ENCODE data around the gene ANKRD27. TPM values are rescaled to one million over a fixed set of nuclear protein-coding genes. Genes with fewer than 3 reads are reported as not detected.

Gene ANKRD27
- total RNA-seq, 6 donors from 2014 or later = 31.3 to 46.1 (median 35.3) TPM

DNA sequence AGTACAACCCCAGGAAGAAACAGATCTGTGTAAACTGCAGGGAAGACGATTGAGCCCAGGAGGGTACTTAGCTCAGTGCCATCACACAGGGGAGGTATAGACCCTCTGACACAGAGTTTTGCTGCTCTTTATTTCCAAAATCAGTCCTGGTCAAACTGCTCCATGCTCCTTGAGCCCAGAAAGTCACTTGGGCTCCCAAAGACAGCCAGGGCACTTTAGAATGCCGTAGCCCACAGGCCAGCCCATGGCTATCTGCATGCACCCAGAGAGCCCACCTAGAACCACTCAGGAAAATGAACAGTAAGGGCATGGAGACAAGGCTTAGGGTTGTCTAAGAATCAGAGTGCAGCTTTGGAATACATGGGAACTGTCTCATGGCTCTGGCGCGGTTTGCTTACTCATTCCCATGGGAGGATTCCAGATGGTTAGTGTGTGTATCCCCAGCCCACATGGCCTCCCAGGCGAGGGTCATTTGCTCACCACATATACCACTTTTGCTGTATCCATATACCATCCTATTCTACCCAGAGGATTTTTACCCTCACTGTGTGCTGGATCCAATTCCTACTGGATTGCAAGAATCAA, 108.6 kb downstream of the ANKRD27 start:
- Histone ChIP-seq H3K27ac (no peak overlapping the region), H3K4me3 (no peak overlapping the region), H3K27me3 (no peaks in the 10 kb centered on the region), H3K36me3 (no peaks in the 10 kb centered on the region), H3K9me3 (no peaks in the 10 kb centered on the region), H3K4me1 (no peaks in the 10 kb centered on the region)
- 81 to 82% methylated on average over 4 to 5 of the region's 5 CpGs for whole genome bisulfite sequencing, 2 donors
- ATAC-seq (ENCODE audit: low FRiP score in 2 of 2) (no peak), DNase-seq (no peak)
- TF ChIP-seq POLR2A (IDR thresholded peaks at IDR 0.05) (no peak), POLR2AphosphoS5 (IDR thresholded peaks at IDR 0.05) (no peak), EP300 (IDR thresholded peaks at IDR 0.05) (no peak)
- TF ChIP-seq, protein P1, sequence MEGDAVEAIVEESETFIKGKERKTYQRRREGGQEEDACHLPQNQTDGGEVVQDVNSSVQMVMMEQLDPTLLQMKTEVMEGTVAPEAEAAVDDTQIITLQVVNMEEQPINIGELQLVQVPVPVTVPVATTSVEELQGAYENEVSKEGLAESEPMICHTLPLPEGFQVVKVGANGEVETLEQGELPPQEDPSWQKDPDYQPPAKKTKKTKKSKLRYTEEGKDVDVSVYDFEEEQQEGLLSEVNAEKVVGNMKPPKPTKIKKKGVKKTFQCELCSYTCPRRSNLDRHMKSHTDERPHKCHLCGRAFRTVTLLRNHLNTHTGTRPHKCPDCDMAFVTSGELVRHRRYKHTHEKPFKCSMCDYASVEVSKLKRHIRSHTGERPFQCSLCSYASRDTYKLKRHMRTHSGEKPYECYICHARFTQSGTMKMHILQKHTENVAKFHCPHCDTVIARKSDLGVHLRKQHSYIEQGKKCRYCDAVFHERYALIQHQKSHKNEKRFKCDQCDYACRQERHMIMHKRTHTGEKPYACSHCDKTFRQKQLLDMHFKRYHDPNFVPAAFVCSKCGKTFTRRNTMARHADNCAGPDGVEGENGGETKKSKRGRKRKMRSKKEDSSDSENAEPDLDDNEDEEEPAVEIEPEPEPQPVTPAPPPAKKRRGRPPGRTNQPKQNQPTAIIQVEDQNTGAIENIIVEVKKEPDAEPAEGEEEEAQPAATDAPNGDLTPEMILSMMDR (IDR thresholded peaks at IDR 0.05) = no peak

DNA sequence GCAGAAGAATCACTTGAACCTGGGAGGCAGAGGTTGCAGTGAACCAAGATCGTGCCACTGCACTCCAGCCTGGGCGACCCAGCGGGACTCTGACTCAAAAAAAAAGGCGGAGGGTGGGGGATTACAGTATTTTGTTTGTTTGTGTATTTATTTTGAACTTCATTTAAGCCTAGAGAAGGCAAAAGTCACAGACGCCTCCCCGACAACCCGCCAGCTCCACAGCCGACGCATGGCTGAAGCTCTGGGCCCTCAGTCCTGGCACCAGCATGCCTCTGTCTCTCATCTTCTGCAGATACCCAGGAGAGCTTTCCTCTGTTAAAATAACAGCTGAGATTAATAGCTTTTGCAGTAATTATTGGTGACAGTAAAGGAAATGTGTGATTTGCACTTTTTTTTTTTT, 111.2 kb downstream of the ANKRD27 start:
- DNase-seq (no peak), ATAC-seq (ENCODE audit: low FRiP score in 2 of 2) (no peak)
- 90 to 91% methylated on average over 9 of the region's 9 CpGs for WGBS, 2 donors
- Histone ChIP-seq H3K9me3 (no peaks in the 10 kb centered on the region), H3K27ac (no peak overlapping the region), H3K27me3 (no peaks in the 10 kb centered on the region), H3K36me3 (no peaks in the 10 kb centered on the region), H3K4me3 (no peak overlapping the region), H3K4me1 (no peaks in the 10 kb centered on the region)
- TF ChIP-seq EP300 (IDR thresholded peaks at IDR 0.05) = no peak
- TF ChIP-seq POLR2A (IDR thresholded peaks at IDR 0.05) = no peak
- TF ChIP-seq, protein P1 (IDR thresholded peaks at IDR 0.05) = no peak
- no peak for TF ChIP-seq POLR2AphosphoS5 (IDR thresholded peaks at IDR 0.05)

DNA sequence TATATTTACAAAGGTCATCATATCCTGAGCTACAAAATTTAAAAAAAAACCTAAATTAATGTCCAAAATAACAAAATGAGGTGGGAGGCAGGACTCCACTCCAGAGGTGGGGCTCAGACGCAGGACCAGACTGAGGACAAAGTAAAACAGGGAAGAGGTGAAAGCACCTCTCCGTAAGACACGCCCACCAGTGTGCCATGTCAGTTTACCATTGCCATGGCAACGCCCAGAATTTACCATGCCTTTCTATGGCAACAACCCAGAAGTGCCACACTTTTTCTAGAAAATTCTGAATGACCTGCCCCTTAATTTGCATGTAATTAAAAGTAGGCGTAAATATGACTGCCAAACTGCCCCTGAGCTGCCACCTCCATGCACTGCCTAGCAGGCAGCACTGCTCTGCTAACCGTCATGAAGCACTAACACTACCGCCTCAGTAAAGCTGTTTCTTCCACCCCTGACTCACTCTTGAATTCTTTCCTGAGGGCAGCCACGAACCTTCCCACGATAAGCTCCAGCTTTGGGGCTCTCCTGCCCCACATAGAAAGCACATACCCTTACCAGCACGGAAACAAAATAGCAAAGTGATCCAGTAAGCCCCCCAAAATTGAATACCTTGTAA, 116.3 kb downstream of the ANKRD27 start:
- Histone ChIP-seq H3K27me3 (no peaks in the 10 kb centered on the region), H3K4me3 (no peak overlapping the region), H3K36me3 (no peaks in the 10 kb centered on the region), H3K9me3 (no peaks in the 10 kb centered on the region), H3K27ac (no peak overlapping the region), H3K4me1 (no peaks in the 10 kb centered on the region)
- TF ChIP-seq POLR2AphosphoS5 (IDR thresholded peaks at IDR 0.05) (no peak), POLR2A (IDR thresholded peaks at IDR 0.05) (no peak), EP300 (IDR thresholded peaks at IDR 0.05) (no peak)
- TF ChIP-seq, protein P1 (IDR thresholded peaks at IDR 0.05) = no peak
- WGBS, 2 donors = 61 to 66% methylated on average over 10 of the region's 10 CpGs
- ATAC-seq (ENCODE audit: low FRiP score in 2 of 2) (no peak), DNase-seq (no peak)

DNA sequence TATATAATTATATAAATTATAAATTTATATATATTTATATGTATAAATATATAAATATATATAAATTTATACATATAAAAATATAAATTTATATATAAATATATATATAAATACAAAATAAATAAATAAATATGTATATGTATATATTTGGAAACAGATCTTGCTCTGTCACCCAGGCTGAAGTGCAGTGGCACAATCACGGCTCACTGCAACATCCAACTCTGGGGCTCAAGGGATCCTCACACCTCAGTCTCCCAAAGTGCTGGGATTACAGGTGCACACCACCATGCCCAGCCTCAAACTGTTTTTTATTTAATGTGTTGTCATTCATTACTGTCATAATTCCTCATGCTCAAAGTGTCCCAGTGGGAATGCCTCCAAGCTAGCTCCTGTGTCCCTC, 119.2 kb downstream of the ANKRD27 start:
- H3K27me3 ChIP-seq = no peaks in the 10 kb centered on the region
- no peak for ATAC-seq (ENCODE audit: low FRiP score in 2 of 2)
- no peak overlapping the region for H3K4me3 ChIP-seq
- DNase-seq = no peak
- no peak for TF ChIP-seq POLR2A (IDR thresholded peaks at IDR 0.05)
- no peaks in the 10 kb centered on the region for H3K36me3 ChIP-seq
- no peaks in the 10 kb centered on the region for H3K4me1 ChIP-seq
- H3K27ac ChIP-seq = no peak overlapping the region
- no peaks in the 10 kb centered on the region for H3K9me3 ChIP-seq
- WGBS, 2 donors = 66 to 100% methylated on average over 1 of the region's 1 CpG

DNA sequence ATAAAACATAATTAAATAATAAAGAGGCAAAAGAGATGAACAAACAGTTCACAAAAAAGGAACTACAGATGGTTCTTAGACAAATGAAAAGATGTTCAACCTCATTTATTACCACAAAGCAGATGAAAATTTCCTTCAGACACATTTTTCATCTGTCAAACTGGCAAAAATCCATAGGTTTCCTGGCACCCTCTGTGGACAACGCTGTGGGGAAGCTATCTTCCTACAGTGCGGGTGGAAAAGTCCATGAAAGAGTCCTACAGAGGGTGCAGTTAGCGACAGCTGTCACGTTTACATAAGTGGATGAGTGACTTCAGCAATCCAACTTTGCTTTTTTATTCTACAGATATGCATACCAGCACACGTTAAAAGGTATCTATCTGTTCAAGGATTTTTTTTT, 124.3 kb downstream of the ANKRD27 start:
- WGBS, 2 donors = 63 to 67% methylated on average over 5 of the region's 5 CpGs
- Histone ChIP-seq H3K4me1 (no peaks in the 10 kb centered on the region), H3K9me3 (no peaks in the 10 kb centered on the region), H3K27ac (no peak overlapping the region), H3K4me3 (no peak overlapping the region), H3K27me3 (no peaks in the 10 kb centered on the region), H3K36me3 (no peaks in the 10 kb centered on the region)
- ATAC-seq (ENCODE audit: low FRiP score in 2 of 2) = no peak
- no peak for DNase-seq
- no peak for TF ChIP-seq POLR2A (IDR thresholded peaks at IDR 0.05)

Small RNAs within 50 kb of the gene (small RNA-seq; reads per million reads assigned to genes)
- 0 reads per million in 4 donors for gene RN7SL789P
- 0 reads per million in 4 donors for gene SNORA68B

Other genes with a start within 250 kb of the ANKRD27 start
- gene PDCD5, start 94.0 kb downstream of the ANKRD27 start, total RNA-seq = 10 to 100 TPM; 22.2 to 71.8 (median 50.0) TPM
- 1 to 10 TPM; 2.2 to 9.4 (median 6.0) TPM for gene RGS9BP, start 668 bp upstream of the ANKRD27 start, total RNA-seq
- 10 to 100 TPM in 5 of 6 donors, 1 to 10 TPM in 1; 9.4 to 21.6 (median 15.3) TPM for gene NUDT19, start 16.6 kb upstream of the ANKRD27 start, total RNA-seq
- 1 to 10 TPM in 1 of 6 donors, under 1 TPM in 3, not detected in 2; 0.15 to 4.0 (median 0.38) TPM for gene TDRD12, start 44.6 kb upstream of the ANKRD27 start, total RNA-seq
- gene SLC7A9, start 194.6 kb upstream of the ANKRD27 start, total RNA-seq = 1 to 10 TPM in 1 of 6 donors, under 1 TPM in 3, not detected in 2; 0.26 to 1.2 (median 0.44) TPM